Testis (tissue), 2 donors: Measurements from ENCODE around the gene ERMARD.

Source experiments
- CTCF ChIP-seq, 3 experiments: fragments of 450-650 bp in 2 of 3; fragments of 200-600 bp in 1 of 3; sonication (generic) in 1 of 3; IDR thresholded peaks; one replicate each; pipeline ENCODE4 v1.5.1; 2016 to 2019; ENCODE audit warnings: antibody characterized with exemption in 3 of 3, mild to moderate bottlenecking in 2 of 3, moderate library complexity in 1 of 3
- POLR2A ChIP-seq: fragments of 450-650 bp; IDR thresholded peaks from one replicate; pipeline ENCODE4 v1.6.1; 2017; ENCODE audit warnings: antibody characterized with exemption, mild to moderate bottlenecking, moderate library complexity

GRCh38 chr6:169809386-169809785 is 58.0 kb downstream of the ERMARD start:
- TF ChIP-seq CTCF (IDR thresholded peaks at IDR 0.05) (no peak), POLR2A (no peak)
